CD4-positive, alpha-beta memory T cell (primary cell): ENCODE results near the gene ANXA9. TPM values are rescaled to one million over a fixed set of nuclear protein-coding genes. Genes with fewer than 3 reads are reported as not detected.
A peak's percentile ranks its signal among the peaks of the same experiment; 100 is the strongest.

ENCODE experiments used
- CTCF ChIA-PET: fragments of 350-600 bp; sonication (Branson Sonifier 250); formaldehyde crosslinking; loops from one replicate; lab custom pipeline; 2021; ENCODE audit warnings: inconsistent platforms; ENCODE audit not compliant: partially characterized antibody; lab: Charles Lee
- POLR2A ChIA-PET: fragments of 350-600 bp; sonication (Branson Sonifier 250); formaldehyde crosslinking; loops from one replicate; lab custom pipeline; 2021; ENCODE audit not compliant: partially characterized antibody; lab: Charles Lee
- DNase-seq, 5 donors: peaks; one replicate each; pipeline versions ENCODE4 v3.0.0 to v3.0.0-alpha.2; 2020 to 2022; ENCODE audit warnings: mixed read lengths in 1 of 5
- H3K27ac ChIP-seq: one replicate; pipeline ENCODE4 v1.7.0; 2013; ENCODE audit warnings: low read depth, low read length
- H3K27me3 ChIP-seq: 2 replicates; pipeline ENCODE4 v1.7.0; 2013; ENCODE audit warnings: mild to moderate bottlenecking, low read length, moderate library complexity; ENCODE audit not compliant: insufficient read depth
- H3K36me3 ChIP-seq: 2 replicates; pipeline ENCODE4 v1.7.0; 2013; ENCODE audit warnings: mild to moderate bottlenecking, low read length, moderate library complexity; ENCODE audit not compliant: insufficient read depth
- H3K4me1 ChIP-seq: 2 replicates; pipeline ENCODE4 v1.7.0; 2013; ENCODE audit warnings: mild to moderate bottlenecking, low read length, moderate library complexity; ENCODE audit not compliant: insufficient read depth
- H3K4me3 ChIP-seq, 2 donors: one replicate each; pipeline ENCODE4 v1.7.0; 2013; ENCODE audit warnings: low read length in 2 of 2, mild to moderate bottlenecking in 1 of 2
- H3K9me3 ChIP-seq, 2 donors: one replicate each; pipeline ENCODE4 v1.7.0; 2013; ENCODE audit warnings: low read length in 2 of 2, control low read depth in 1 of 2; ENCODE audit not compliant: control insufficient read depth in 1 of 2
- H3K27ac Mint-ChIP-seq, 7 donors: one replicate each; pipeline ENCODE4 v1.8.0; 2020 to 2021; ENCODE audit warnings: mixed read lengths in 7 of 7, mild to moderate bottlenecking in 6 of 7, inconsistent platforms in 3 of 7, moderate library complexity in 3 of 7
- H3K27me3 Mint-ChIP-seq, 2 donors: one replicate each; pipeline ENCODE4 v1.8.0; 2020 to 2021; ENCODE audit warnings: mixed read lengths in 2 of 2
- H3K36me3 Mint-ChIP-seq, 2 donors: one replicate each; pipeline ENCODE4 v1.8.0; 2020 to 2021; ENCODE audit warnings: mixed read lengths in 2 of 2, inconsistent platforms in 1 of 2, mild to moderate bottlenecking in 1 of 2
- H3K4me1 Mint-ChIP-seq, 4 donors: one replicate each; pipeline ENCODE4 v1.8.0; 2020 to 2021; ENCODE audit warnings: mixed read lengths in 4 of 4, mild to moderate bottlenecking in 1 of 4
- H3K4me3 Mint-ChIP-seq, 8 donors: one replicate each; pipeline ENCODE4 v1.8.0; 2020 to 2021; ENCODE audit warnings: mixed read lengths in 8 of 8, mild to moderate bottlenecking in 7 of 8, moderate library complexity in 6 of 8, inconsistent platforms in 3 of 8
- H3K9me3 Mint-ChIP-seq, 8 donors: one replicate each; pipeline ENCODE4 v1.8.0; 2020 to 2021; ENCODE audit warnings: mixed read lengths in 8 of 8, mild to moderate bottlenecking in 5 of 8, inconsistent platforms in 3 of 8, moderate library complexity in 1 of 8
- intact Hi-C: fragments of 100-400 bp; cut with micrococcal nuclease; formaldehyde crosslinking; loops from one replicate; pipeline ENCODE4 v1.15.1; 2023
- polyA plus RNA-seq, 2 donors: library from polyadenylated mRNA; unstranded; fragments of 300-500 nt; fragmentation: Illumina TruSeq; gene quantifications; one replicate each; pipeline ENCODE4 v1.2.3, GENCODE V29; 2021
- total RNA-seq, 2 experiments: library from RNA; stranded (reverse); gene quantifications; one replicate each; pipeline ENCODE4 v1.2.3, GENCODE V29; 2021

ANXA9 gene
- total and polyA plus RNA-seq, 4 experiments from 2014 or later: 0.17 to 0.33 (median 0.23) TPM; not detected in 1

DNA sequence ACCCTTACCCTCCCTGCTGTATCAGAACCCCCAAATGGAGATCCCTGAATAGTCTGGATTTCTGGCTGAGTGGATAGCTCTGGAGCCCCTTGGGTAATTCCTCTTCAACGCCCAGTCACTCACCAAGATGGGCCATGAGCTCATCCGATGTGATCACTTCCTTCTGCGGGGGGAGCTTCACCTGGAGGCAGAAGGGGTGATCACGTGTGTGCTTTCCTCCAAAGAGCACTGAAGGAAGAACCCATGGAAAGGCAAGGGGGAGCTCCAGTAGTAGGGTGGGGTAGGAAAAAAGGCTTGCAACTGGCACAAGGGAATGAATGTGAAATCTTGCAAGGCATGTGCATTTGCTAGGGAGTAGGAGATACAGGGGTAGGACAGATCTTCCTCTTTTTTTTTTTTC lies 19.5 kb downstream of the ANXA9 start:
- H3K27me3 Mint-ChIP-seq: no peaks in the 10 kb centered on the region
- peaks cover 37% of the 10 kb centered on the region for H3K36me3 ChIP-seq
- intact Hi-C loops: no loop called here
- peak overlapping the region in 5 of 7 donors; percentile 71 to 96 (median 88) for H3K27ac Mint-ChIP-seq
- H3K27me3 ChIP-seq: no peaks in the 10 kb centered on the region
- ChIA-PET CTCF (interaction anchor here (1.1 to 14.9 kb wide), 6 partner anchors 9 to 746 kb away, joined by 3 to 255 read pairs (median 4); partner anchors contain the start of genes ANXA9 and CERS2), POLR2A (interaction anchor here (0.6 to 1.4 kb wide), 4 partner anchors 26 to 234 kb away, joined by 3 read pairs; partner anchors contain the start of genes C1orf56 and CERS2)
- H3K9me3 ChIP-seq: no peaks in the 10 kb centered on the region
- H3K4me3 ChIP-seq: no peak overlapping the region
- H3K36me3 Mint-ChIP-seq: peaks cover 27 to 61% of the 10 kb centered on the region in 2 donors
- H3K4me1 Mint-ChIP-seq: peaks cover 36 to 67% (median 47%) of the 10 kb centered on the region in 4 donors
- no peak overlapping the region for H3K27ac ChIP-seq
- no peak for DNase-seq
- peak overlapping the region in 6 of 8 donors; percentile 19 to 89 (median 66) for H3K4me3 Mint-ChIP-seq
- H3K9me3 Mint-ChIP-seq: no peaks in the 10 kb centered on the region
- peaks cover 56% of the 10 kb centered on the region for H3K4me1 ChIP-seq

DNA sequence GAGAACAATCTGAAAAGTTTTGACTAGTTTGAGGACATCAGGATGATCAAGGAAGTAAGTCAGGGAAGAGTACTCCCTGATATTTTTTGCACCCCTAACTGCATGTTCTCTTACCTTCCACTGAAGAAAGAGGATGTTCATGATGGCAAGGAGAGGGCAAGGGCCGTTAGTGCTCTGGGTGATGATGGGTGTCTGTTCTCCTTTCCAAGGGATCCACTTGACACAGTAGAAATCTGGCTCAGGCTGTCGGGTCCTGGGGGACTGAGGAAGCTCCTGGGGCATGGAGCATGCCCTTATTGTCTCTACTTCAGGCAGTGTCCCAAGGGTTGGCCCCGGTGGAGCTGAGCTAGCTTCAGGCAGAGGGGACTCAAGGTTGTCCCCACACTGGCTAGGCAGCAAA lies 20.0 kb downstream of the ANXA9 start:
- Mint-ChIP-seq H3K9me3 (no peaks in the 10 kb centered on the region), H3K4me1 (peaks cover 38 to 71% (median 52%) of the 10 kb centered on the region in 4 donors), H3K27ac (peak overlapping the region; percentile 60 to 96 (median 88)), H3K36me3 (peaks cover 22 to 58% of the 10 kb centered on the region in 2 donors), H3K4me3 (peak overlapping the region in 6 of 8 donors; percentile 19 to 89 (median 80)), H3K27me3 (no peaks in the 10 kb centered on the region)
- Histone ChIP-seq H3K9me3 (no peaks in the 10 kb centered on the region), H3K27ac (peak overlapping the region; percentile 53), H3K4me1 (peaks cover 60% of the 10 kb centered on the region), H3K27me3 (no peaks in the 10 kb centered on the region), H3K36me3 (peaks cover 37% of the 10 kb centered on the region), H3K4me3 (no peak overlapping the region)
- intact Hi-C loops: no loop called here
- CTCF ChIA-PET: interaction anchor here (1.0 to 14.9 kb wide), 4 partner anchors 10 to 97 kb away, joined by 3 to 255 read pairs (median 4); partner anchors contain the start of genes ANXA9 and CERS2
- no peak for DNase-seq
- POLR2A ChIA-PET: interaction anchor here (0.7 to 1.6 kb wide), 3 partner anchors 27 to 56 kb away, joined by 3 to 9 read pairs (median 3); partner anchors contain the start of genes CDC42SE1 and CERS2

DNA sequence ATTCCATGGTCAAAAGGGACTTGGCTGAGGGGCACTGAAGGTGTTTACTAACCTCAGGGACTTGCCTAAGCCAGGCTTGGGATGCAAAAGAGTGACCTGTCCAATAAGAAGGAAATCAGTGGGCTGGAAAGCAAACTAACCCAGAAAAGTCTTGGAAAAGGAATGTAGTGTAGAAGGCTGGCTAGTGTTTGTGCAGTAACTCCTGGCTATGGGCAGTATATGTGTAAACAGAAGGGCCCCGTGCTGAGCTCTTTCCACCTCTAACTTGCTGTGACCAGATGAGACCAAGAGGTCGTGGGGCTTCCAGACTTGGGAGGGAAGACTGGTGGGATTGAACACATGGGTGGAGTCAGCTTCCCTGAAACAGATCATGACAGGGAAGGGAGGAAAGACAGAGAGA lies 20.5 kb downstream of the ANXA9 start:
- H3K27me3 Mint-ChIP-seq: no peaks in the 10 kb centered on the region
- ChIA-PET CTCF (interaction anchor here (0.5 to 14.9 kb wide), 6 partner anchors 9 to 747 kb away, joined by 3 to 255 read pairs (median 4); partner anchors contain the start of genes ANXA9, CERS2 and GABPB2), POLR2A (interaction anchor here (1.3 to 1.6 kb wide), 3 partner anchors 25 to 56 kb away, joined by 4 to 9 read pairs (median 5); partner anchors contain the start of genes C1orf56 and CDC42SE1)
- H3K36me3 Mint-ChIP-seq: peaks cover 18 to 52% of the 10 kb centered on the region in 2 donors
- H3K27ac ChIP-seq: peak overlapping the region; percentile 53
- H3K27ac Mint-ChIP-seq: peak overlapping the region; percentile 87 to 97 (median 94)
- no peak for DNase-seq
- peaks cover 66% of the 10 kb centered on the region for H3K4me1 ChIP-seq
- peaks cover 42 to 73% (median 57%) of the 10 kb centered on the region in 4 donors for H3K4me1 Mint-ChIP-seq
- peaks cover 35% of the 10 kb centered on the region for H3K36me3 ChIP-seq
- H3K9me3 Mint-ChIP-seq: no peaks in the 10 kb centered on the region
- peak overlapping the region; percentile 74 to 89 (median 84) for H3K4me3 Mint-ChIP-seq
- no peaks in the 10 kb centered on the region for H3K9me3 ChIP-seq
- peak overlapping the region; percentile 34 to 37 for H3K4me3 ChIP-seq
- intact Hi-C loops: no loop called here
- H3K27me3 ChIP-seq: no peaks in the 10 kb centered on the region

DNA sequence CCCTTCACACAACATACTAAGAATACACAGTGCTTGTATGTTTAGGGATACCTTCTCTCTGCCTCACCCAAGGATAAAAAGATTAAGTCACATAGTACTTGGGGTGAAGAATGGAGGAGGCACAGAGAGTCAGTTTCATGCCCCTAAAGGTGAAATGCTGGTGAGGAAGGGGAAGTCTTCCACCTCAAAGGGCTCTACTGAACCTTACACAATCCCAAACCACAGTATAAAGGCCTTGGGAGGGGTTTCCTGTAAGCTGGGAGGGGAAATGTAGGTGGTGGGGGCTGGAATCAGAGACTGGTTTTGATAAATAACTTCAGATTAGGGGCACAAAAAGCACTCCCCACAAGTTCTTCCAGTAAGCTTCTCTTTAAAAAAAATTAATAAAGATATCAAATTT lies 21.1 kb downstream of the ANXA9 start:
- DNase-seq: peak in 4 of 5 donors; percentile 17 to 31 (median 24)
- Mint-ChIP-seq H3K27me3 (no peaks in the 10 kb centered on the region), H3K27ac (peak overlapping the region; percentile 87 to 97 (median 94)), H3K36me3 (peaks cover 18 to 52% of the 10 kb centered on the region in 2 donors), H3K4me3 (peak overlapping the region; percentile 74 to 89 (median 84)), H3K9me3 (no peaks in the 10 kb centered on the region), H3K4me1 (peaks cover 48 to 79% (median 63%) of the 10 kb centered on the region in 4 donors)
- intact Hi-C loops: no loop called here
- Histone ChIP-seq H3K9me3 (no peaks in the 10 kb centered on the region), H3K4me3 (peak overlapping the region; percentile 34 to 37), H3K27me3 (no peaks in the 10 kb centered on the region), H3K4me1 (peaks cover 70% of the 10 kb centered on the region), H3K27ac (peak overlapping the region; percentile 53), H3K36me3 (peaks cover 30% of the 10 kb centered on the region)
- CTCF ChIA-PET: interaction anchor here (0.5 to 14.9 kb wide), 8 partner anchors 9 to 747 kb away, joined by 3 to 255 read pairs (median 3); partner anchors contain the start of genes ANXA9, CERS2 and GABPB2
- POLR2A ChIA-PET: interaction anchor here (0.8 to 1.6 kb wide), 7 partner anchors 25 to 324 kb away, joined by 3 to 9 read pairs (median 5); partner anchors contain the start of genes C1orf56, CDC42SE1, TNFAIP8L2 and VPS72

DNA sequence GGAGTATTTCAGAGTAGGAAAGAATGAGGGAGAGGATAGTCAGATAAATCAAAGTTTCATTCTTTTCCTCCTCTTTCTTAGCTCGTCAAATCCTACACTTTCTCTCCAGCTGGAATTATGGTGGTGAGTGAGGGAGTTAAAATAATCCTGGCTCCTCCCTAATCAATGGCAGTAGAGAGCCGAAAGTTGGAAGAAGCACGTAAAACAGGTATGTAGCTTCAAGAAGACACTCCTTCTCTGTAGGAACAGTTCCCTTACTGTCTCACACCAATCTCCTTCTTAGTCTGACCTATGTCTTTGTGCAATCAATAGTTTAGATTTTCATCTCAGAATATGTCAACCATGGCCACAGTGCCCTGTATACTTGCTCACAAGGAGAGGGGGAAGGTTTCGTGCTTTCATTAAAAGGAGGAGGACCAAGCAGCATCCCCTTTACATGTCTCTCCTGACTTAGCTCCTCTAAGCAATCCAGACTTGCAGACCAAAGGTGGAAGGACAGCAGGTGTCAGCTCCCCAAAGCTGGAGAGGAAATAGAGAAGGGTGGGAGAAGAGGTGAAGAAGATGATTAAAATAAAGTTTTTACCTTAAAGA lies 23.7 kb downstream of the ANXA9 start:
- Histone ChIP-seq H3K36me3 (peaks cover 7% of the 10 kb centered on the region), H3K27ac (peak overlapping the region; percentile 88), H3K4me3 (peak overlapping the region; percentile 54 to 71), H3K9me3 (no peaks in the 10 kb centered on the region), H3K4me1 (peaks cover 83% of the 10 kb centered on the region), H3K27me3 (no peaks in the 10 kb centered on the region)
- no peaks in the 10 kb centered on the region for H3K27me3 Mint-ChIP-seq
- CTCF ChIA-PET: interaction anchor here (0.8 to 14.9 kb wide), 12 partner anchors 10 to 150 kb away, joined by 4 to 255 read pairs (median 7); partner anchors contain the start of genes ANXA9, C1orf56, CDC42SE1 and CERS2
- DNase-seq: no peak
- POLR2A ChIA-PET: interaction anchor here (0.6 to 3.9 kb wide), 19 partner anchors 9 to 723 kb away, joined by 3 to 34 read pairs (median 5); partner anchors contain the start of genes C1orf56, CDC42SE1, CERS2 and GABPB2
- H3K4me3 Mint-ChIP-seq: peak overlapping the region; percentile 88 to 99 (median 94)
- intact Hi-C loops: loop anchor here (1.0 to 5.0 kb wide), 7 partner anchors 10 to 644 kb away; partner anchors contain the start of genes ARNT, CERS2, RPRD2 and TNFAIP8L2
- H3K36me3 Mint-ChIP-seq: peaks cover 13 to 41% of the 10 kb centered on the region in 2 donors
- H3K27ac Mint-ChIP-seq: peak overlapping the region; percentile 90 to 100 (median 99)
- peaks cover 54 to 98% (median 76%) of the 10 kb centered on the region in 4 donors for H3K4me1 Mint-ChIP-seq
- no peaks in the 10 kb centered on the region for H3K9me3 Mint-ChIP-seq

DNA sequence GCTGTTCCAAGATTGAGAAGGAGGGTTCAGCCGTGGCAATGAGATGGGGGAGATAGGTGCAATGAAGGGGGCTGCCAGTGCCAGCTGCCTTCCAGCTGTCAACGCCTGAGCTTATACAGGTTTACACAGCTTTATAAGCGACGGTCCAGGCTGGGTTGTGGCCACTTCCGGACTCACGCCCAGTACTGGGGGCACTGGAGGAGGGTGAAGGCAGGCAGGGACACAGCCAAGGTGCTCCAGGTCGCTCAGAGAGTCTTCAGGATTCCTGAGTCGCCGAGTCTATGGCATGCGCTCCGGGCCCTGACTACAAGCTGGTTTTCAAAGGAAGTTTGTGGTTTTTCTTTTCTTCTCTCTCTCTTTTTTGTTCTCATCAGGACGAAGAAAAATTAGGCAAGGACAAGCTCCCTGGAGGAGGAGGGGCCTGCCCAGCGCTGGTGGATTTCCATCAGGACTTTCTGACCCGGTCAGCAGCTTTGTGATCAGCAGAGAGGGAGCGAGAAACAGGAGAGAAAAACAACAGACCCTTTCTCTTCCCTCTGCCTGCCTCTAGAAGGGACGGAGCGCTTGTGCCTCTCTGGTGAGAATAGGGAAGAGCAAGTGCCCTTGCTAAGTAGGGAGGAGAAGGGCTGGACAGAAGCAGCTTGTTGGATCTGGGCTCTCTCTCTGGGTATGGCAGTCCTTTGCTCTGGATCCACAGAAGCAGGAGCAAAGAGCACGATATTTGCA lies 24.4 kb downstream of the ANXA9 start, which contains the start of gene MINDY1:
TSS of gene MINDY1 (minus strand) at position 576 of the 726 bp plus-strand sequence. CDS start 4,285 bp downstream, outside the sequence.
- Histone ChIP-seq H3K27me3 (no peaks in the 10 kb centered on the region), H3K4me1 (peaks cover 85% of the 10 kb centered on the region), H3K9me3 (no peaks in the 10 kb centered on the region), H3K36me3 (peaks cover 2% of the 10 kb centered on the region), H3K27ac (peak within 1 kb of the TSS; percentile 88), H3K4me3 (peak within 1 kb of the TSS; percentile 71 to 92)
- peak within 1 kb of the TSS; percentile 90 to 100 (median 99) for H3K27ac Mint-ChIP-seq
- H3K4me1 Mint-ChIP-seq: peaks cover 56 to 98% (median 76%) of the 10 kb centered on the region in 4 donors
- no peaks in the 10 kb centered on the region for H3K27me3 Mint-ChIP-seq
- CTCF ChIA-PET: interaction anchor here (0.7 to 14.9 kb wide), 16 partner anchors 10 to 164 kb away, joined by 3 to 255 read pairs (median 4); partner anchors contain the start of genes ANXA9, C1orf56, CDC42SE1 and CERS2
- peak; percentile 18 to 47 (median 34) for DNase-seq
- POLR2A ChIA-PET: interaction anchor here (0.5 to 3.9 kb wide), 24 partner anchors 8 to 643 kb away, joined by 3 to 34 read pairs (median 4); partner anchors contain the start of genes C1orf56, CDC42SE1, CERS2 and GABPB2
- H3K9me3 Mint-ChIP-seq: no peaks in the 10 kb centered on the region
- H3K4me3 Mint-ChIP-seq: peak within 1 kb of the TSS; percentile 88 to 99 (median 95)
- intact Hi-C loops: loop anchor here (1.0 to 5.0 kb wide), 7 partner anchors 10 to 644 kb away; partner anchors contain the start of genes ARNT, CERS2, RPRD2 and TNFAIP8L2
- peaks cover 8 to 39% of the 10 kb centered on the region in 2 donors for H3K36me3 Mint-ChIP-seq
